HG03442 (cell line): ENCODE results near the gene SRRD.
A peak's percentile ranks its signal among the peaks of the same experiment; 100 is the strongest.

Experiments
- ATAC-seq: cut with Tn5 transposase; IDR thresholded peaks from one replicate; pipeline ENCODE4 v1.9.1; 2021; ENCODE audit warnings: mild to moderate bottlenecking, moderate library complexity; ENCODE audit not compliant: unreplicated experiment

The SRRD gene

DNA sequence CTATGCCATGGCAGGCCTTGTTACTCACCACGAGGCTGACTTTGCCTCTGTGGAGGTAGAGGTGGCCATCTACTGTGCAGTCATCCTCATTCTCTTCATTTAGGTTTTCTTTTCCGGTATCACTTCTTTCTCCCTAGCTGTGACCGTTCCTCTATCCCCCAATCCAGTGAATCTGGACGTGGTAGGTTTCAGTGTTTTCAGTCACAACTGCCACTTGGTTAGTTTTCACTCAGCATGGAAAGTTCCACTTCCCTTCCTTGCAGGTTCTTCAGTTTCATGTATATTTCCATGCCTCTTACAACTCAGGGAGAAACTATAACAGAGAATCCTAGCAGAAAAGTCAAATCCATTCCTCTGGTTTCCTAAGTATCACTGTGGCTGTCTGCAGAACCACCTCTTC lies 2.0 kb upstream of the SRRD start:
- ATAC-seq, result no peak

GRCh38 chr22:26482161-26482560 lies 1.5 kb upstream of the SRRD start:
- no peak for ATAC-seq

DNA sequence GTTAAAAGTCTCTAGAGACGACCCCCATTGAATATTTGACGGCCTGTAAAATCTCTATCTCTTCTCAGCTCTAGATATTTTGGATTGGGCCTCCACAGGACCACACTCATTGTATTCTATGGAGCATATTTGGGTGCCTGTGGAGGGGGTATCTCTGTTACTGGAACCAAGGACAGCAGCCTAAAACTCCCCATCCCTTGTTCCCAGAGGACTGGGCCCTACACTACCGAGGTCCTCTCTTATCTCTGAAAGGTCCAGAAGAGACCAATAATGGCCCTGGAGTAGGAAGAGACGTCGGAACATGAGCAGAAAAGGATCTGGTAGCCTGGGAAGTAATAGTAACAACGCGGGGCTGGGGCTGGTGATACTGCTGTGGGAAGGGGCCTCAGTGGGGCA lies 636 bp upstream of the SRRD start:
- ATAC-seq, result no peak

DNA sequence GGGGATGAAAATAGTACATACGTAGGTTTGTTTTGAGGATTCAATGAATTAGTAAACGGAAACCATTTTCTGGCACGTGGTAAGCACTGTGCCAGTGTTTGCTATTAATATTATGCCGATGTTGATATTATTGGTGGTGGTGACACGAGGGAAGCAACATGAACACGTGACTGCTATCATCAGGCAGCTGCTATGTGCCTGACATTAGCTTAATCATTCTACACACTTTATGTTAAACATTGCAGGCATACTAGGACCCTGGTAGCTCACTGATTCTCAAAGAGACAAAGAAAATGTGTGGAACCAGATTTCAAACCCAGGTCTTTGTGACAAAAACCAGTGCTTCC lies 656 bp downstream of the SRRD start:
- ATAC-seq, result no peak

GRCh38 chr22:26485013-26485412 lies 1.3 kb downstream of the SRRD start:
- ATAC-seq, result no peak

DNA sequence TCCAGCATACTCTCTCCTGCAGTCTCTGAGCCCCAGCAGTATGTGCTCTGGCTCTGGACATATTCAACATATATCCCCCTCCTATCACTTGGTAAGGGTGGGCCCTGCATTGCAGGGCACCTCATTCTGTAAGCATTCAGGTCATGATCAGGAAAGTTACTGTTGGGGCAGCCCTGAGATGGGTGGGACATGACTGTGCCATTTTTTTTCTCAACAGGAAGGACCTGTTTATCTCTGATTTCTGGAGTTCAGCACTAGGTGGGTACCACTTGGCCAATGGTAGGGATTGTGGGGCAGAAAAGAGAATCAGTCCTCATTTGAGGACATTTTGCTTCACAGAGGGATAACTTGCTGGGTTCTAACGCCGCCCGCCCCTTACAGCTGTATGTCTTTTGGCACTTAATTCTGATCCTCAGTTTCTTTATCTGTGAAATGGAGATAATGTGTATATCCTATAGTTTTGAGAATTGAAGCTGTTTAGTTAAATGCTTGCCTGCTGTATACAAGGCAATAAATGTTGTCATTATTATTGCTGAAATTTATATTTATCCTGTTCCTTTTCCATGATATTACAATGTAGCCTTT lies 2.2 kb downstream of the SRRD start:
- no peak for ATAC-seq

DNA sequence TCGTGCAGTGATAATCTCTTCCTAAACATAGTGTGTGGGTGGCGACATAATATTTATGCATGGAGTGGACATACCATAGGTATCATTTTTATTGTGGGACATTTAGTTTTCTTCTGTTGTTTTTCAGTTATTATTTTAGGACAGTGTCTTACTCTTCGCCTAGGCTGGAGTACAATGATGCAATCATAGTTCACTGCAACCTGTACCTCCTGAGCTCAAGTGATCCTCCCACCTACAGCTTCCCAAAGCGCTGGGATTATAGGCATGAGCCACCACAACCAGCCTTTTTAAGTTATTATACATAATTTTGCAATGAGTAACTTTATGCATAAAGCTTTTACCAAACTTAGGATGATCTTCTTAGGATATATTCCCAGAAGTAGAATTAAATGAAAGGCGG lies 2.7 kb downstream of the SRRD start:
- no peak for ATAC-seq

- no peak for ATAC-seq
Measured at GRCh38 chr22:26487996-26488395, 4.3 kb downstream of the SRRD start.

- no peak for ATAC-seq
Measured at GRCh38 chr22:26489447-26490036, 5.9 kb downstream of the SRRD start.

DNA sequence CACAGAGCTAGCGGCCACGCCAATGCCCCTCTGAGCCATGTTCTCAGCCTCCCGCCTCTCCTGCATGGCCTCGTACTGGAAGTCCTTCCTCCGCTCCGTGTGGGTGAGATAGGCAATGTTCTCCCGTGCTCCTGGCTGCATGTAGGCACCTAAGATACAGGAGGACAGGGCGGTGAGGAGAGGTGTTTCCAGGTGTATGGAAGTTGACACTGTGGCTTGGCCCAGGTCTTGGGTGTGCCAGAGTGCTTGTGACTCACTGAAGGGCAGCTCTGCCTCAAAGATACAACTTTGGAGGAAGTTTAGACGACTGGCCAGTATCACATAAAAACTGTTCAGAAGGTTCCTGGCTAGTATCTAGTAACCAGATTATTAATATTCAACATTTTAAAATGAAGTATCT lies 8.5 kb downstream of the SRRD start:
- no peak for ATAC-seq

- no peak for ATAC-seq
Measured at GRCh38 chr22:26494506-26494905, 10.8 kb downstream of the SRRD start.

DNA sequence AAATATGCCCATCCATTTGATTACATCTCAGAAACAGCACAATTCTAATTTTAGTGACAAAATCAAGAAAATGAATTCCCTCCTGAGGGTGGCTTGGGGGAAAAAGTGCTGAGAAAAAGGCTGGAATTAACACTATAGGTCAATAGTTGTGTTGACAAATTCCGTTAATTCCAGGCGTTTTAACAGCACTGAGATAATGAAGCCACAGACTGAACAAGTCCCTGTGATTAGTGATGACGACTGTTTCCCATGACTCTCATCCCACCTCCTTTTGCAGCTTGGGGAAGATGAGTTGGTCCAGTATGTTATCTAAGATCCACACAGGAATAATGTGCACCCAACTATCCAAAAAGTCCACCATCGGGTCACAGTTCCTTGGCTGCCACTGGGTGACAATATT lies 12.8 kb downstream of the SRRD start:
- ATAC-seq, result no peak

DNA sequence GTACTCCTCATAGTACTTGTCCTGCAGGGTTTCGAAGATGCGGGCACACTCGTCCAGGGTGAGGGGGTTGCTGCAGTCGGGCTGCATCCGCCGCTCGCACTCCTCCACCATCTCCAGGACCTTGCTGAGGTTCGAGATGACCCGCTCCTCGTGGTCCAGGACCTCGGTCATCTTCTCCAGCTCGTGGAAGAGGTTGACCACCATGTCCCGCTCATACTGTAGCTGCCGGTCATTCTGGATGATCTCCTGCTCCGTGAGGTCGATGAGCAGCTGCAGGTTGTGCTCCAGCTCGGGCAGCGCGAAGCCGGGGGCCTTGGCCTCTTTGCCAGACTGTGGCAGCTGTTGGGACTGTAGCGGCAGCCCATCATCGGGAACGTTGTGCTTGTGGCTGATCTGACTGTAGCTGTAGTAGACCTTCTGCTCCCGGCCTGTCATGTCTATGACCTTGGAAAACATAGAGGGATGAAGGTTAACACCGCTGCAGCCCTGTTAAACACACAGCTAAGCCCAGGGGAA lies 15.6 kb downstream of the SRRD start:
- no peak for ATAC-seq

DNA sequence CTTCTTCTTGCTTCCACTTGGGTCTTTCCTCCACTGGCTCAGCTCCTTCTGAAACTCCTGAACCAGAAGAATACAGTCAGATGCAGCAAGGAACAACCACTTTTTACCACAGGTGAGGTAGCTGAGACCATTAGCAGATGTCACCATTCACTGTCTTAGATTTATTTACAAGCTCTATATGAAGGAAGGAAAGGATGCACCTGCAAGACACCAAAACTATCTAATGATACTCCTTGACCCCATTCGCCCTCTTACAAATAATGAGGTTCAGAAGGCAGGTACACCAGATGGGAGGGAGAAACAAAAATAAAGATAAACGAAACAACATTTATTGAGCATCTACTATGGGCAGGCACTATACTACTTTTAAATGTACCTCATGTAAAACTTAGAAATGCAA lies 18.3 kb downstream of the SRRD start:
- no peak for ATAC-seq

DNA sequence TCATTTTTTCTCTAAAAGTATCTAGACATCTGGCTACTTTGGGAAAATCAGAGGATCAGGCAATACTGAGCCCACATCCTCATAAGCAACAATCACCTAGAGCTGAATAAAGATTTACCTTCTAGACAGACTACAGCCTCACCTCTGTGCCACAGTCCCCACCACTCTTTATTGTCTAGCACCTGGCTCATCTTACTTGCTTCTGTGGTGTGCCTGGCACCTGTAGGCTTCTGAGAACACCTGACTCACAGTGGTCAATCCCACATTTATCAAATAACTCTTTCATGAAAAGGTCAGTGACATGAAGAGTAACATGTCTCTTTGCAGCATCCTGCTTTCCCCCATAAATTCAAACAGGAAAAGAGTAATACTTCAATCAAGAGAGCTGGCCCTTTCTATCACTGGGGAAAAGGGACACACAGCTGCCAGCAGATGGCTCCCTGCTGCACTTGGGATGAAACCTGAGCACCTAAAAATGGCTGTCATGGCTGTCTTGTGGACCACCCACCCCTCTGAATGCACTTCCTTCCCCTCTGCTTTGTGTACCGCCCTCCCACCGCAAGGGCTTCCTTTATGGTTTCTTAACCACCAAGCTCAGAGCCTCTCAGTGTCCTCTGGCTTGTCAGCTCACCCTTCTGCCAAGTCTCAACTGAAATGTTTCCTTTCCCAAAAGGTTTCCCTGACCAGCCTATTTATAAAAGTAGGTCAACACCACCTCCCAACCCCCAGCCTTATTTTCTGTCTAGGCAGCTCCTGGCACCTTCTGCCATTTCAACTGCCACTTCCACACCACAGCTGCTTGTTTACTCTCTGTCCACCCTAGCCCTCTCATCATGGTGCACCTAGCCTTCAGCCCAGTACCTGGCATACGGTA lies 19.2 kb downstream of the SRRD start:
- ATAC-seq, result no peak

GRCh38 chr22:26503758-26504157 lies 20.1 kb downstream of the SRRD start:
- ATAC-seq, result no peak

DNA sequence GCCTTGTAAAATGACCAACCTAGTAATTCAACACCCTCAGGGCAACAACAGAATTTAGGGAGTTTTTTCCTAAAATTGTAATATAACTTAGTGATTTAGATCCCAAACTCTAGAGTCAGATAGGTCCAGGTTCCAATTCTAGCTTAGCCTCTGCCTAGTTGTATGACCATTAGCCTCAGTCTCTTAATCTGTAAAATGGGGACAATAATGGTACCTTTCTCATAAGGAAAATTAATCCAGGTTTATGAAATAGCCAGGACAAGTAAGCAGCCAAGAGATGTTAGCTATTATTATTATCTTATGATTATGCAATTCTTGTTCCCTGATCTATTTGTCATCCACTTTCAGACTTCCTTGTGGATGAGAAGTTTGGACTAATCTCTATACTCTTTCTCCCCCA lies 24.5 kb downstream of the SRRD start:
- ATAC-seq, result no peak

DNA sequence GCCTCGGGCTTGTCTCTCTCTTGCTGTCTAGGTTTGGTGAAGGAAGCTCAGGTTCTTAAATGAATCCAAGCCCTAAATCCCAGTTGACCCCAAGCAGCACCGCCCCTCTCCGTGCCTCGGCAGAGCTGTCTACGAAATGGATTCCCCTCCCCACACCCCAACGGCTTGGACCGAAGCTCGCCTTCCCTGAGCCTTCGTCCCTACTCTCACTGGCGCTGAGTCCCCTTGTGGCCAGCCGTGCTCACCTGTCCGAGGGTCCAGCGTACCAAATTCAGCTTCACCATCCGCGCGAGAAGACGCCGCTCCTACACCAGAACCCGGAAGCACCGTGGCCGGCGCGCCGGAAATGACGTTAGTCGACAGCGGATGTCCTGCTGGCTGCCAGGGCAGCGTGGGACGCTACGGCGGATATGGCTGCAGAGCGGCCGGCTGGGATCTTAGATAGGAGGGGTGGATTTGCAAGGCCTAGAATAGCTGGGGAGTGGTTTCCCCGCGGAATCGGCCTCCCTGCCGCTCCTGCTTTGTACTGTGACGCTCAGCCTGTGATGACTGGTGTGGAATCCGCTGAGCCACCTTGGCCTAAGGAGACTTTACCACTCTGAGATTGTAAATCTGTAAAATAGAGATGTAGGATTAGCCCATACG lies 28.6 kb downstream of the SRRD start, which contains the start of gene TFIP11:
Gene TFIP11, minus strand, starts transcription at position 325 of the 645 bp plus-strand sequence. CDS start 2,201 bp downstream, outside the sequence.
- peak; percentile 96 for ATAC-seq

DNA sequence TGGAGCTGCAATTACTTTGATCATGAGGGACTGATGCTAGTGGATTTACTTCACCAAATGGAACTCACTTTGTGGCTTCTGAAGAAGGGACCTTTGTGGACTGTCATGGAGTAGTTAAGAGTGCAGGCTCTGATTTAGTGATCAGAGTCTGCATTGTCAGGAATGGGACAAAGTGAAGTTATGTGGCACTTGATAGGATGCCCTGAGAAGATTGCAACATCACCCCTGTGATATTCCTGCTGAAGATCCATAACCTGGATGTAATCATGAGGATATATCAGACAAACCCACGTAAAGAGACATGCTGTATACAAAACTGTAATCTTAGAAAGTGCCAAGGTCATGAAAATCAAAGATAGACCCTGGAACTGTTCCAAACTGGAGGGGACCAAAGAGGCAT lies 30.2 kb downstream of the SRRD start:
- ATAC-seq, result no peak

GRCh38 chr22:26514419-26515161 lies 30.9 kb downstream of the SRRD start:
- no peak for ATAC-seq

DNA sequence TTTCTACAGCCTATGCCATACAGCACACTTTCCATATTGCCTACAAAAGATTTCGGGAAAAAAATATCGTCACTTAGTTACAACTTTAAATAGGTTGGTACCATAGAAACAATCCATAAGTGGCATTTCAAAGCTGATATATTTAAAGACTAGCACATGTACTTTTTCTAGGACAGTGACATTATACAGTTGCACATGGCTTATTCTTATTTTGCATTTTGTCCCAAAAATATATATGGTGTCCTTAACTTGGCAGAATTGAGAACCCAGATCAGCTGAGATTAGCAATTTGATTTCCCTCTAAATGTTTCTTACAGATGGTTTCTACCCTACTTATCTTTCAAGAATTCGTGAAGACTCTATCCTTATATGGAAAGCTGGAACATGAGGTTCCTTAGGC lies 32.3 kb downstream of the SRRD start:
- no peak for ATAC-seq
